GM12801 (cell line): ENCODE results near the gene MAP1B.

Source experiments
- TF ChIP-seq, protein P1 (sequence below): IDR thresholded peaks from one replicate; pipeline ENCODE4 v1.5.1; 2011; ENCODE audit warnings: control low read depth; ENCODE audit not compliant: insufficient read length; ENCODE audit errors: extremely low read depth

MAP1B gene

DNA sequence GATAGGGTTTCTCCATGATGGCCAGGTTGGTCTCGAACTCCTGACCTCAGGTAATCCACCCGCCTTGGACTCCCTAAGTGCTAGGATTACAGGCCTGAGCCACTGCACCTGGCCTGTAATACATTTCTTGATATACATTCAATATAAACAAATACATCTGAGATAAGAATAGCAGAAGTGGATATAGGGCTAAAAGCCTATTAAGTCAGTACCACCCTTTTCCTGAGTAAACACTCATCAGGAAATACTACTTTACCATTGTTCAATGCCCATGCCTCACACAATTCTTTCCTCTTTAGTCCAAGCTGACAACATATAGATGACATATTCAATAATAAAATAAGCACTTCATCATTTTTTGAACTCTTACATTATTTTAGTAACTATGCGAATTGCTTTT, 148.0 kb downstream of the MAP1B start:
- TF ChIP-seq, protein P1, sequence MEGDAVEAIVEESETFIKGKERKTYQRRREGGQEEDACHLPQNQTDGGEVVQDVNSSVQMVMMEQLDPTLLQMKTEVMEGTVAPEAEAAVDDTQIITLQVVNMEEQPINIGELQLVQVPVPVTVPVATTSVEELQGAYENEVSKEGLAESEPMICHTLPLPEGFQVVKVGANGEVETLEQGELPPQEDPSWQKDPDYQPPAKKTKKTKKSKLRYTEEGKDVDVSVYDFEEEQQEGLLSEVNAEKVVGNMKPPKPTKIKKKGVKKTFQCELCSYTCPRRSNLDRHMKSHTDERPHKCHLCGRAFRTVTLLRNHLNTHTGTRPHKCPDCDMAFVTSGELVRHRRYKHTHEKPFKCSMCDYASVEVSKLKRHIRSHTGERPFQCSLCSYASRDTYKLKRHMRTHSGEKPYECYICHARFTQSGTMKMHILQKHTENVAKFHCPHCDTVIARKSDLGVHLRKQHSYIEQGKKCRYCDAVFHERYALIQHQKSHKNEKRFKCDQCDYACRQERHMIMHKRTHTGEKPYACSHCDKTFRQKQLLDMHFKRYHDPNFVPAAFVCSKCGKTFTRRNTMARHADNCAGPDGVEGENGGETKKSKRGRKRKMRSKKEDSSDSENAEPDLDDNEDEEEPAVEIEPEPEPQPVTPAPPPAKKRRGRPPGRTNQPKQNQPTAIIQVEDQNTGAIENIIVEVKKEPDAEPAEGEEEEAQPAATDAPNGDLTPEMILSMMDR: no peak

- TF ChIP-seq, protein P1: no peak
Observed at GRCh38 chr5:72255670-72256069, 148.4 kb downstream of the MAP1B start.

DNA sequence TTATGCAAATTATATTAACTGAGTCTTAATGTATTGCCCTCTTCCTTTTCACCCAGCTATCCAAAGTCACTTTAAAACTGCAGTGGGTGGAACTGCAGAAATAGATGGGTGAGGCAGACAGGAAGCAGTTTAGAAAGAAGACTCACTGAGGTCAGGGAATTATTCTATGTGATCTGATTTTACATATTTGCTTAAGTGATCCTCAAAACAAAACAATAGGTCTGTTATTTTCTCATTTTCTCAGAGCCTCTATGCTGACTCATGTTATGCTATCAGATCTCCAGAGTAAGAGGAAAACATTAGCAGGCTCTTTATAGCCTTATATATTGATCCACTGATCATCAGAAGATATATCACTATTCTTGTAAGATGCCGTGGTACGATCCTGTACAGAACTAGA, 149.3 kb downstream of the MAP1B start:
- TF ChIP-seq, protein P1: no peak
